NB4 (cell line): ENCODE results near the gene PCLO.

ENCODE experiments used
- DNase-seq: peaks from one replicate; pipeline ENCODE4 v3.0.0; 2010; ENCODE audit warnings: low read depth
- H3K4me3 ChIP-seq: one replicate; pipeline ENCODE4 v1.5.1; 2011; ENCODE audit warnings: mild to moderate bottlenecking, low read depth, low read length, moderate library complexity
- CTCF ChIP-seq: IDR thresholded peaks from one replicate; pipeline ENCODE4 v1.5.1; 2012; ENCODE audit warnings: low read depth, low read length
- MAX ChIP-seq: IDR thresholded peaks from 2 replicates; pipeline ENCODE4 v1.6.1; 2011; ENCODE audit warnings: low read depth, low read length
- MYC ChIP-seq: IDR thresholded peaks from 2 replicates; pipeline ENCODE4 v1.6.1; 2011; ENCODE audit warnings: low read depth, low read length
- POLR2A ChIP-seq: IDR thresholded peaks from 2 replicates; pipeline ENCODE4 v1.6.1; 2011; ENCODE audit warnings: mild to moderate bottlenecking; ENCODE audit not compliant: insufficient read length; ENCODE audit errors: extremely low read depth

PCLO gene

GRCh38 chr7:83153419-83153818 is 9.3 kb downstream of the PCLO start:
- DNase-seq: no peak
- TF ChIP-seq MAX: no peak
- no peak for TF ChIP-seq MYC
- TF ChIP-seq CTCF: no peak
- no peak for TF ChIP-seq POLR2A
- H3K4me3 ChIP-seq: no peak overlapping the region

GRCh38 chr7:83150310-83150709 is 12.4 kb downstream of the PCLO start:
- TF ChIP-seq MYC: no peak
- no peak for TF ChIP-seq MAX
- no peak for TF ChIP-seq POLR2A
- no peak for TF ChIP-seq CTCF
- H3K4me3 ChIP-seq: no peak overlapping the region
- no peak for DNase-seq

- H3K4me3 ChIP-seq: no peak overlapping the region
- TF ChIP-seq CTCF: no peak
- TF ChIP-seq MAX: no peak
- TF ChIP-seq MYC: no peak
- TF ChIP-seq POLR2A: no peak
- DNase-seq: no peak
Measured at GRCh38 chr7:83149466-83149865, 13.2 kb downstream of the PCLO start.

GRCh38 chr7:83148776-83149175 is 13.9 kb downstream of the PCLO start:
- no peak for DNase-seq
- TF ChIP-seq CTCF (no peak), MAX (no peak), POLR2A (no peak), MYC (no peak)

GRCh38 chr7:83143107-83143506 is 19.6 kb downstream of the PCLO start:
- DNase-seq: no peak
- H3K4me3 ChIP-seq: no peak overlapping the region
- no peak for TF ChIP-seq POLR2A
- TF ChIP-seq MYC: no peak
- no peak for TF ChIP-seq MAX
- no peak for TF ChIP-seq CTCF

More at GRCh38 chr7:83148776-83149175, 13.9 kb downstream of the PCLO start:
- no peak overlapping the region for H3K4me3 ChIP-seq

GRCh38 chr7:83142365-83142764 is 20.3 kb downstream of the PCLO start:
- TF ChIP-seq CTCF (no peak), MYC (no peak), POLR2A (no peak), MAX (no peak)
- no peak for DNase-seq
- no peak overlapping the region for H3K4me3 ChIP-seq
